ENCODE measurements around the gene PLCB4. TPM values are rescaled to one million over a fixed set of nuclear protein-coding genes. Genes with fewer than 3 reads are reported as not detected.

The PLCB4 gene
- total RNA-seq, 1 experiment from 2014 or later: 12.6 TPM

- Mint-ChIP-seq H3K4me1 (no peaks in the 10 kb centered on the region), H3K4me3 (no peak overlapping the region), H3K27ac (no peak overlapping the region), H3K9me3 (no peaks in the 10 kb centered on the region), H3K27me3 (ENCODE audit: low read depth) (no peaks in the 10 kb centered on the region), H3K36me3 (no peaks in the 10 kb centered on the region)
- CTCF ChIA-PET: interaction anchor here (1.7 kb wide), 1 partner anchor 53 kb away, joined by 5 read pairs; no protein-coding TSS in a partner anchor
- POLR2A ChIA-PET: no interaction called here
- ATAC-seq: no peak
- DNase-seq (ENCODE audit: low spot score): no peak
- TF ChIP-seq ATF3 (CRISPR knock-in tag; conservative IDR thresholded peaks at IDR 0.05) (no peak), USF2 (CRISPR knock-in tag; IDR thresholded peaks at IDR 0.05) (no peak), MAX (CRISPR knock-in tag; IDR thresholded peaks at IDR 0.05) (no peak)
- TF ChIP-seq, protein P1, sequence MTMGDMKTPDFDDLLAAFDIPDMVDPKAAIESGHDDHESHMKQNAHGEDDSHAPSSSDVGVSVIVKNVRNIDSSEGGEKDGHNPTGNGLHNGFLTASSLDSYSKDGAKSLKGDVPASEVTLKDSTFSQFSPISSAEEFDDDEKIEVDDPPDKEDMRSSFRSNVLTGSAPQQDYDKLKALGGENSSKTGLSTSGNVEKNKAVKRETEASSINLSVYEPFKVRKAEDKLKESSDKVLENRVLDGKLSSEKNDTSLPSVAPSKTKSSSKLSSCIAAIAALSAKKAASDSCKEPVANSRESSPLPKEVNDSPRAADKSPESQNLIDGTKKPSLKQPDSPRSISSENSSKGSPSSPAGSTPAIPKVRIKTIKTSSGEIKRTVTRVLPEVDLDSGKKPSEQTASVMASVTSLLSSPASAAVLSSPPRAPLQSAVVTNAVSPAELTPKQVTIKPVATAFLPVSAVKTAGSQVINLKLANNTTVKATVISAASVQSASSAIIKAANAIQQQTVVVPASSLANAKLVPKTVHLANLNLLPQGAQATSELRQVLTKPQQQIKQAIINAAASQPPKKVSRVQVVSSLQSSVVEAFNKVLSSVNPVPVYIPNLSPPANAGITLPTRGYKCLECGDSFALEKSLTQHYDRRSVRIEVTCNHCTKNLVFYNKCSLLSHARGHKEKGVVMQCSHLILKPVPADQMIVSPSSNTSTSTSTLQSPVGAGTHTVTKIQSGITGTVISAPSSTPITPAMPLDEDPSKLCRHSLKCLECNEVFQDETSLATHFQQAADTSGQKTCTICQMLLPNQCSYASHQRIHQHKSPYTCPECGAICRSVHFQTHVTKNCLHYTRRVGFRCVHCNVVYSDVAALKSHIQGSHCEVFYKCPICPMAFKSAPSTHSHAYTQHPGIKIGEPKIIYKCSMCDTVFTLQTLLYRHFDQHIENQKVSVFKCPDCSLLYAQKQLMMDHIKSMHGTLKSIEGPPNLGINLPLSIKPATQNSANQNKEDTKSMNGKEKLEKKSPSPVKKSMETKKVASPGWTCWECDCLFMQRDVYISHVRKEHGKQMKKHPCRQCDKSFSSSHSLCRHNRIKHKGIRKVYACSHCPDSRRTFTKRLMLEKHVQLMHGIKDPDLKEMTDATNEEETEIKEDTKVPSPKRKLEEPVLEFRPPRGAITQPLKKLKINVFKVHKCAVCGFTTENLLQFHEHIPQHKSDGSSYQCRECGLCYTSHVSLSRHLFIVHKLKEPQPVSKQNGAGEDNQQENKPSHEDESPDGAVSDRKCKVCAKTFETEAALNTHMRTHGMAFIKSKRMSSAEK (CRISPR knock-in tag; IDR thresholded peaks at IDR 0.05; ENCODE audit: borderline replicate concordance): no peak
Measured at GRCh38 chr20:9415426-9415825, 346.5 kb downstream of the PLCB4 start.

DNA sequence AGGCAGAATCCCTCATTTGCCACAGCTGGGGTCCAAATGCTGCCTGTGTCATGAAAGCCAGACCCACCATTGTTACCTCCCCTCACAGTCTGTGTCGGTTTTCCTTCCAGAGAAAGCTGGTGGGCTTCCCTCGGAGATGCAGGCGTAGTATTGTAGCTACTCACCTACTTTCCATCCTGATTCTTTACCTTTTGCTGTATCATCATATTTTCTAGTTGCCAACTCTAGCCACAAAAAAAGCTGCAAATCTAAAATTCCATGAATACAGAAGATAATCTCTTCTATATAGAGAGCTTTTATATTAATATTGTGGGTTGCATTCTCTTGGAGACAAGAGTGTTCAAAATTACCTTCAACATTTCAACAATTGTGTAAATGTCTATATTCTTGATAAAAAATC is 347.5 kb downstream of the PLCB4 start:
- Mint-ChIP-seq H3K9me3 (no peaks in the 10 kb centered on the region), H3K4me1 (no peaks in the 10 kb centered on the region), H3K27me3 (ENCODE audit: low read depth) (no peaks in the 10 kb centered on the region), H3K4me3 (no peak overlapping the region), H3K36me3 (peaks cover under 1% of the 10 kb centered on the region; the same call in 1 of the 2 replicates), H3K27ac (no peak overlapping the region)
- ATAC-seq (no peak), DNase-seq (ENCODE audit: low spot score) (no peak)
- ChIA-PET POLR2A (no interaction called here), CTCF (interaction anchor here (1.1 to 1.7 kb wide), 3 partner anchors 8 to 52 kb away, joined by 5 to 7 read pairs (median 5); no protein-coding TSS in a partner anchor)
- TF ChIP-seq CREM (CRISPR knock-in tag; IDR thresholded peaks at IDR 0.05) (no peak), ATF1 (CRISPR knock-in tag; IDR thresholded peaks at IDR 0.05) (no peak), ZNF317 (CRISPR knock-in tag; IDR thresholded peaks at IDR 0.05; ENCODE audit: borderline replicate concordance, low read depth) (no peak), TP53 (CRISPR knock-in tag; IDR thresholded peaks at IDR 0.05) (no peak), ESRRA (CRISPR knock-in tag; IDR thresholded peaks at IDR 0.05; ENCODE audit: borderline replicate concordance) (no peak), ZNF263 (CRISPR knock-in tag; IDR thresholded peaks at IDR 0.05; ENCODE audit: low read depth) (no peak), ZNF671 (CRISPR knock-in tag; IDR thresholded peaks at IDR 0.05) (no peak), ETV6 (CRISPR knock-in tag; IDR thresholded peaks at IDR 0.05) (no peak), USF1 (CRISPR knock-in tag; IDR thresholded peaks at IDR 0.05) (no peak), SMAD3 (CRISPR knock-in tag; IDR thresholded peaks at IDR 0.05; ENCODE audit: borderline replicate concordance) (no peak), FOXK1 (CRISPR knock-in tag; IDR thresholded peaks at IDR 0.05) (no peak), NR1H2 (CRISPR knock-in tag; IDR thresholded peaks at IDR 0.05) (no peak)
- TF ChIP-seq, protein P2, sequence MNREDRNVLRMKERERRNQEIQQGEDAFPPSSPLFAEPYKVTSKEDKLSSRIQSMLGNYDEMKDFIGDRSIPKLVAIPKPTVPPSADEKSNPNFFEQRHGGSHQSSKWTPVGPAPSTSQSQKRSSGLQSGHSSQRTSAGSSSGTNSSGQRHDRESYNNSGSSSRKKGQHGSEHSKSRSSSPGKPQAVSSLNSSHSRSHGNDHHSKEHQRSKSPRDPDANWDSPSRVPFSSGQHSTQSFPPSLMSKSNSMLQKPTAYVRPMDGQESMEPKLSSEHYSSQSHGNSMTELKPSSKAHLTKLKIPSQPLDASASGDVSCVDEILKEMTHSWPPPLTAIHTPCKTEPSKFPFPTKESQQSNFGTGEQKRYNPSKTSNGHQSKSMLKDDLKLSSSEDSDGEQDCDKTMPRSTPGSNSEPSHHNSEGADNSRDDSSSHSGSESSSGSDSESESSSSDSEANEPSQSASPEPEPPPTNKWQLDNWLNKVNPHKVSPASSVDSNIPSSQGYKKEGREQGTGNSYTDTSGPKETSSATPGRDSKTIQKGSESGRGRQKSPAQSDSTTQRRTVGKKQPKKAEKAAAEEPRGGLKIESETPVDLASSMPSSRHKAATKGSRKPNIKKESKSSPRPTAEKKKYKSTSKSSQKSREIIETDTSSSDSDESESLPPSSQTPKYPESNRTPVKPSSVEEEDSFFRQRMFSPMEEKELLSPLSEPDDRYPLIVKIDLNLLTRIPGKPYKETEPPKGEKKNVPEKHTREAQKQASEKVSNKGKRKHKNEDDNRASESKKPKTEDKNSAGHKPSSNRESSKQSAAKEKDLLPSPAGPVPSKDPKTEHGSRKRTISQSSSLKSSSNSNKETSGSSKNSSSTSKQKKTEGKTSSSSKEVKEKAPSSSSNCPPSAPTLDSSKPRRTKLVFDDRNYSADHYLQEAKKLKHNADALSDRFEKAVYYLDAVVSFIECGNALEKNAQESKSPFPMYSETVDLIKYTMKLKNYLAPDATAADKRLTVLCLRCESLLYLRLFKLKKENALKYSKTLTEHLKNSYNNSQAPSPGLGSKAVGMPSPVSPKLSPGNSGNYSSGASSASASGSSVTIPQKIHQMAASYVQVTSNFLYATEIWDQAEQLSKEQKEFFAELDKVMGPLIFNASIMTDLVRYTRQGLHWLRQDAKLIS (CRISPR knock-in tag; IDR thresholded peaks at IDR 0.05; ENCODE audit: borderline replicate concordance): no peak
- TF ChIP-seq, protein P3, sequence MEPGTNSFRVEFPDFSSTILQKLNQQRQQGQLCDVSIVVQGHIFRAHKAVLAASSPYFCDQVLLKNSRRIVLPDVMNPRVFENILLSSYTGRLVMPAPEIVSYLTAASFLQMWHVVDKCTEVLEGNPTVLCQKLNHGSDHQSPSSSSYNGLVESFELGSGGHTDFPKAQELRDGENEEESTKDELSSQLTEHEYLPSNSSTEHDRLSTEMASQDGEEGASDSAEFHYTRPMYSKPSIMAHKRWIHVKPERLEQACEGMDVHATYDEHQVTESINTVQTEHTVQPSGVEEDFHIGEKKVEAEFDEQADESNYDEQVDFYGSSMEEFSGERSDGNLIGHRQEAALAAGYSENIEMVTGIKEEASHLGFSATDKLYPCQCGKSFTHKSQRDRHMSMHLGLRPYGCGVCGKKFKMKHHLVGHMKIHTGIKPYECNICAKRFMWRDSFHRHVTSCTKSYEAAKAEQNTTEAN (CRISPR knock-in tag; IDR thresholded peaks at IDR 0.05): no peak
- TF ChIP-seq, protein P4, sequence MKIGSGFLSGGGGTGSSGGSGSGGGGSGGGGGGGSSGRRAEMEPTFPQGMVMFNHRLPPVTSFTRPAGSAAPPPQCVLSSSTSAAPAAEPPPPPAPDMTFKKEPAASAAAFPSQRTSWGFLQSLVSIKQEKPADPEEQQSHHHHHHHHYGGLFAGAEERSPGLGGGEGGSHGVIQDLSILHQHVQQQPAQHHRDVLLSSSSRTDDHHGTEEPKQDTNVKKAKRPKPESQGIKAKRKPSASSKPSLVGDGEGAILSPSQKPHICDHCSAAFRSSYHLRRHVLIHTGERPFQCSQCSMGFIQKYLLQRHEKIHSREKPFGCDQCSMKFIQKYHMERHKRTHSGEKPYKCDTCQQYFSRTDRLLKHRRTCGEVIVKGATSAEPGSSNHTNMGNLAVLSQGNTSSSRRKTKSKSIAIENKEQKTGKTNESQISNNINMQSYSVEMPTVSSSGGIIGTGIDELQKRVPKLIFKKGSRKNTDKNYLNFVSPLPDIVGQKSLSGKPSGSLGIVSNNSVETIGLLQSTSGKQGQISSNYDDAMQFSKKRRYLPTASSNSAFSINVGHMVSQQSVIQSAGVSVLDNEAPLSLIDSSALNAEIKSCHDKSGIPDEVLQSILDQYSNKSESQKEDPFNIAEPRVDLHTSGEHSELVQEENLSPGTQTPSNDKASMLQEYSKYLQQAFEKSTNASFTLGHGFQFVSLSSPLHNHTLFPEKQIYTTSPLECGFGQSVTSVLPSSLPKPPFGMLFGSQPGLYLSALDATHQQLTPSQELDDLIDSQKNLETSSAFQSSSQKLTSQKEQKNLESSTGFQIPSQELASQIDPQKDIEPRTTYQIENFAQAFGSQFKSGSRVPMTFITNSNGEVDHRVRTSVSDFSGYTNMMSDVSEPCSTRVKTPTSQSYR (CRISPR knock-in tag; IDR thresholded peaks at IDR 0.05): no peak
- TF ChIP-seq, protein P5, sequence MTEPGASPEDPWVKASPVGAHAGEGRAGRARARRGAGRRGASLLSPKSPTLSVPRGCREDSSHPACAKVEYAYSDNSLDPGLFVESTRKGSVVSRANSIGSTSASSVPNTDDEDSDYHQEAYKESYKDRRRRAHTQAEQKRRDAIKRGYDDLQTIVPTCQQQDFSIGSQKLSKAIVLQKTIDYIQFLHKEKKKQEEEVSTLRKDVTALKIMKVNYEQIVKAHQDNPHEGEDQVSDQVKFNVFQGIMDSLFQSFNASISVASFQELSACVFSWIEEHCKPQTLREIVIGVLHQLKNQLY (CRISPR knock-in tag; IDR thresholded peaks at IDR 0.05): no peak

All from WTC11 (cell line).